Spinal cord (tissue), 10 donors: Measurements from ENCODE around the gene SINHCAF. TPM values are rescaled to one million over a fixed set of nuclear protein-coding genes. Genes with fewer than 3 reads are reported as not detected.

Source experiments
- DNase-seq, 6 donors: peaks; one replicate each; pipeline versions ENCODE4 v3.0.0 to v3.0.0-alpha.2; 2013 to 2015; ENCODE audit warnings: low spot score in 6 of 6, low read depth in 4 of 6
- H3K27ac ChIP-seq: one replicate; pipeline ENCODE4 v1.5.1; 2013; ENCODE audit warnings: low read depth, low read length, control low read depth
- H3K27me3 ChIP-seq: one replicate; pipeline ENCODE4 v1.6.1; 2013; ENCODE audit warnings: low read length; ENCODE audit not compliant: control insufficient read depth, insufficient read depth
- H3K36me3 ChIP-seq: one replicate; pipeline ENCODE4 v1.6.1; 2013; ENCODE audit warnings: low read length; ENCODE audit not compliant: control insufficient read depth, insufficient read depth
- H3K4me1 ChIP-seq: one replicate; pipeline ENCODE4 v1.6.1; 2013; ENCODE audit warnings: low read length; ENCODE audit not compliant: control insufficient read depth, insufficient read depth
- H3K4me3 ChIP-seq: one replicate; pipeline ENCODE4 v1.5.1; 2013; ENCODE audit warnings: low read depth, low read length, control low read depth
- H3K9me3 ChIP-seq: one replicate; pipeline ENCODE4 v1.6.1; 2013; ENCODE audit warnings: low read length; ENCODE audit not compliant: control insufficient read depth, insufficient read depth
- WGBS: methylation state at CpG from one replicate; pipeline ENCODE4 v1.1.5; 2013; ENCODE audit warnings: missing lambda C conversion rate; ENCODE audit not compliant: insufficient coverage; 5-methylcytosine and 5-hydroxymethylcytosine counted together
- polyA plus RNA-seq, 2 donors: library from polyadenylated mRNA; unstranded; fragments of 120-200 nt; gene quantifications; one replicate each; pipeline ENCODE4 v1.2.1, GENCODE V29; 2013; ENCODE audit not compliant: insufficient read length in 2 of 2
- total RNA-seq, 2 donors: library from RNA; depleted of rRNA in 1 of 2; stranded (reverse); fragments of 120-200 nt in 1 of 2; fragments of >200 nt in 1 of 2; gene quantifications; one replicate each; pipeline versions ENCODE4 v1.2.3 to v1.2.4, GENCODE V29; 2013 to 2014
- donor health status: healthy.

Gene SINHCAF
- total and polyA plus RNA-seq, 4 donors: 19.2 to 29.9 (median 24.3) TPM

GRCh38 chr12:31363416-31363809 lies 37.5 kb upstream of the SINHCAF start:
- no peak for DNase-seq
- H3K27ac ChIP-seq: no peak overlapping the region

GRCh38 chr12:31362759-31363415 lies 36.9 kb upstream of the SINHCAF start:
- H3K4me3 ChIP-seq: no peak overlapping the region

More at GRCh38 chr12:31363416-31363809, 37.5 kb upstream of the SINHCAF start:
- Histone ChIP-seq H3K4me3 (no peak overlapping the region), H3K4me1 (peaks cover 10% of the 10 kb centered on the region), H3K36me3 (no peaks in the 10 kb centered on the region), H3K9me3 (no peaks in the 10 kb centered on the region), H3K27me3 (no peaks in the 10 kb centered on the region)
- WGBS: 64% methylated on average over 4 of the region's 6 CpGs

GRCh38 chr12:31362115-31362758 lies 36.3 kb upstream of the SINHCAF start:
- WGBS: 32% methylated on average over 11 of the region's 13 CpGs
- Histone ChIP-seq H3K27ac (no peak overlapping the region), H3K27me3 (no peaks in the 10 kb centered on the region), H3K9me3 (no peaks in the 10 kb centered on the region), H3K4me3 (no peak overlapping the region), H3K36me3 (no peaks in the 10 kb centered on the region), H3K4me1 (peaks cover 10% of the 10 kb centered on the region)
- DNase-seq: peak in 2 of 6 donors; percentile 26 to 71

More at GRCh38 chr12:31362759-31363415, 36.9 kb upstream of the SINHCAF start:
- DNase-seq: no peak
- Histone ChIP-seq H3K27me3 (no peaks in the 10 kb centered on the region), H3K9me3 (no peaks in the 10 kb centered on the region), H3K27ac (no peak overlapping the region), H3K4me1 (peaks cover 10% of the 10 kb centered on the region), H3K36me3 (no peaks in the 10 kb centered on the region)
- 49% methylated on average over 3 of the region's 6 CpGs for WGBS

- Histone ChIP-seq H3K9me3 (no peaks in the 10 kb centered on the region), H3K4me3 (no peak overlapping the region), H3K36me3 (no peaks in the 10 kb centered on the region), H3K27ac (no peak overlapping the region), H3K27me3 (no peaks in the 10 kb centered on the region), H3K4me1 (peaks cover 10% of the 10 kb centered on the region)
- WGBS: 97% methylated on average over 5 of the region's 14 CpGs
- DNase-seq: no peak
Observed at GRCh38 chr12:31361730-31362114, 35.8 kb upstream of the SINHCAF start.

DNA sequence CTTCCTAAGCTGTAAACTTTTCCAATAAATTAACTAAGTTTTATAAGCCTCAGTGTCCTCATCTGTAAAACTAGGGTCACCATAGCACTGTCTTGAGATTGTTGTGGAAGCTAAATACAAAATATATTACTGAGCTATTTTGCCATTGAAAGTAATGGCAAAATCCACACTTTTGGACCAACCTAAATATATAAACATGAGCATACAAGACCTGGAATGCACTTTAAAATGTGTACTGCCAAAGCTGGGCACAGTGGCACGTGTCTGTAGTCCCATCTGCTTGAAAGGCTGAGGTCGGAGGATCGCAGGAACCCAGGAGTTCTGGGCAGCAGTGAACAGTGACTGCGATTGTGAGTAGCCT lies 29.8 kb upstream of the SINHCAF start:
- H3K36me3 ChIP-seq: no peaks in the 10 kb centered on the region
- no peak for DNase-seq
- no peak overlapping the region for H3K27ac ChIP-seq
- WGBS: 93% methylated on average over 3 of the region's 4 CpGs
- no peaks in the 10 kb centered on the region for H3K9me3 ChIP-seq
- H3K4me3 ChIP-seq: no peak overlapping the region
- no peaks in the 10 kb centered on the region for H3K27me3 ChIP-seq
- H3K4me1 ChIP-seq: no peaks in the 10 kb centered on the region

- Histone ChIP-seq H3K4me3 (no peak overlapping the region), H3K9me3 (no peaks in the 10 kb centered on the region), H3K27me3 (no peaks in the 10 kb centered on the region), H3K4me1 (no peaks in the 10 kb centered on the region), H3K36me3 (no peaks in the 10 kb centered on the region), H3K27ac (no peak overlapping the region)
- 22% methylated on average over 6 of the region's 12 CpGs for WGBS
- peak in 2 of 6 donors; percentile 58 to 82 for DNase-seq
Observed at GRCh38 chr12:31353750-31354708, 28.1 kb upstream of the SINHCAF start.

- Histone ChIP-seq H3K9me3 (no peaks in the 10 kb centered on the region), H3K4me3 (no peak overlapping the region), H3K27me3 (no peaks in the 10 kb centered on the region), H3K27ac (no peak overlapping the region), H3K4me1 (no peaks in the 10 kb centered on the region), H3K36me3 (no peaks in the 10 kb centered on the region)
- 50% methylated on average over 5 of the region's 9 CpGs for WGBS
- no peak for DNase-seq
Observed at GRCh38 chr12:31346267-31346666, 20.3 kb upstream of the SINHCAF start.

DNA sequence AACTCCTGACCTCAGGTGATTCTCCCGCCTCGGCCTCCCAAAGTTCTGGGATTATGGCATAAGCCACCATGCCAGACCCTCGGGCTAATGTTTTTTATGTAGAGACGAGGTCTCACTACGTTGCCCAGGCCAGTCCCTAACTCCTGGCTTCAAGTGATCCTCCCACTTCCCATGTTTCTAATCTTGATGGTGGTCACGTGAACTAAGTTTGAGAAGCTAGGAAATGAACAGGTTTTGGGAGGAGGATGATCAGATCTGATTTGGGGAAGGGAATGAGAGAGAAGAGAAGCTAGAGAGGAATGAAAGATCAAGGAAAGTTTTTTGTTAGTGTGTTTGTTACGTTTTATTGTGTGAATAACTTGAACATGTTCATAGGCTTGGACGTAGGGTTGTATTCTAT lies 17.2 kb upstream of the SINHCAF start:
- Histone ChIP-seq H3K4me1 (no peaks in the 10 kb centered on the region), H3K27me3 (no peaks in the 10 kb centered on the region), H3K9me3 (no peaks in the 10 kb centered on the region), H3K36me3 (no peaks in the 10 kb centered on the region), H3K4me3 (no peak overlapping the region), H3K27ac (no peak overlapping the region)
- no peak for DNase-seq
- 94% methylated on average over 6 of the region's 8 CpGs for WGBS

- H3K27ac ChIP-seq: no peak overlapping the region
Observed at GRCh38 chr12:31342286-31342685, 16.3 kb upstream of the SINHCAF start.

More at GRCh38 chr12:31342286-31342685, 16.3 kb upstream of the SINHCAF start:
- no peaks in the 10 kb centered on the region for H3K4me1 ChIP-seq
- WGBS: no CpG with 5 or more reads among the region's 1 CpG
- DNase-seq: no peak
- H3K36me3 ChIP-seq: no peaks in the 10 kb centered on the region
- no peaks in the 10 kb centered on the region for H3K9me3 ChIP-seq
- H3K4me3 ChIP-seq: no peak overlapping the region
- no peaks in the 10 kb centered on the region for H3K27me3 ChIP-seq
